Measurements from ENCODE around the gene KSR1. TPM values are rescaled to one million over a fixed set of nuclear protein-coding genes. Genes with fewer than 3 reads are reported as not detected.

Gene KSR1
- polyA plus RNA-seq, 1 donor from 2014 or later = 9.2 TPM

- Histone ChIP-seq H3K9me3 (ENCODE audit: low read length) (no peaks in the 10 kb centered on the region), H3K9ac (ENCODE audit: low read length) (no peak overlapping the region), H3K4me2 (ENCODE audit: low read length) (no peak overlapping the region), H3K79me2 (replicated peaks; ENCODE audit: insufficient read depth, low read length) (no peaks in the 10 kb centered on the region), H3K36me3 (ENCODE audit: insufficient read depth, low read length) (no peaks in the 10 kb centered on the region), H3K27me3 (ENCODE audit: insufficient read depth, low read depth, low read length) (no peaks in the 10 kb centered on the region), H3K27ac (ENCODE audit: low read length) (no peak overlapping the region), H3K4me3 (ENCODE audit: low read length) (no peak overlapping the region), H3K9me2 (ENCODE audit: insufficient read depth, low read length) (no peaks in the 10 kb centered on the region), H3F3A (ENCODE audit: insufficient read depth, low read length, poor library complexity, severe bottlenecking) (no peaks in the 10 kb centered on the region), H2AFZ (ENCODE audit: low read depth, low read length) (no peak overlapping the region), H4K20me1 (ENCODE audit: insufficient read depth) (no peaks in the 10 kb centered on the region)
- TF ChIP-seq EZH2 (IDR thresholded peaks at IDR 0.05; ENCODE audit: borderline replicate concordance, insufficient read depth, low read length, poor library complexity, severe bottlenecking) = no peak
- TF ChIP-seq, protein P1, sequence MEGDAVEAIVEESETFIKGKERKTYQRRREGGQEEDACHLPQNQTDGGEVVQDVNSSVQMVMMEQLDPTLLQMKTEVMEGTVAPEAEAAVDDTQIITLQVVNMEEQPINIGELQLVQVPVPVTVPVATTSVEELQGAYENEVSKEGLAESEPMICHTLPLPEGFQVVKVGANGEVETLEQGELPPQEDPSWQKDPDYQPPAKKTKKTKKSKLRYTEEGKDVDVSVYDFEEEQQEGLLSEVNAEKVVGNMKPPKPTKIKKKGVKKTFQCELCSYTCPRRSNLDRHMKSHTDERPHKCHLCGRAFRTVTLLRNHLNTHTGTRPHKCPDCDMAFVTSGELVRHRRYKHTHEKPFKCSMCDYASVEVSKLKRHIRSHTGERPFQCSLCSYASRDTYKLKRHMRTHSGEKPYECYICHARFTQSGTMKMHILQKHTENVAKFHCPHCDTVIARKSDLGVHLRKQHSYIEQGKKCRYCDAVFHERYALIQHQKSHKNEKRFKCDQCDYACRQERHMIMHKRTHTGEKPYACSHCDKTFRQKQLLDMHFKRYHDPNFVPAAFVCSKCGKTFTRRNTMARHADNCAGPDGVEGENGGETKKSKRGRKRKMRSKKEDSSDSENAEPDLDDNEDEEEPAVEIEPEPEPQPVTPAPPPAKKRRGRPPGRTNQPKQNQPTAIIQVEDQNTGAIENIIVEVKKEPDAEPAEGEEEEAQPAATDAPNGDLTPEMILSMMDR (IDR thresholded peaks at IDR 0.05; ENCODE audit: poor library complexity, severe bottlenecking) = no peak
- TF ChIP-seq SMC3 (conservative IDR thresholded peaks at IDR 0.05; ENCODE audit: poor library complexity) = no peak
- TF ChIP-seq REST (IDR thresholded peaks at IDR 0.05; ENCODE audit: borderline replicate concordance) = no peak
- TF ChIP-seq TAF1 (IDR thresholded peaks at IDR 0.05; ENCODE audit: low read depth) = no peak
- no peak for TF ChIP-seq POLR2AphosphoS5 (IDR thresholded peaks at IDR 0.05)
- no peak for TF ChIP-seq RAD21 (conservative IDR thresholded peaks at IDR 0.05)
- no peak for TF ChIP-seq EP300 (conservative IDR thresholded peaks at IDR 0.05; ENCODE audit: poor library complexity, severe bottlenecking)
- no peak for TF ChIP-seq MXI1 (conservative IDR thresholded peaks at IDR 0.05; ENCODE audit: poor library complexity, severe bottlenecking)
These were observed 17.8 kb upstream of the KSR1 start for GRCh38 chr17:27438348-27438998.

DNA sequence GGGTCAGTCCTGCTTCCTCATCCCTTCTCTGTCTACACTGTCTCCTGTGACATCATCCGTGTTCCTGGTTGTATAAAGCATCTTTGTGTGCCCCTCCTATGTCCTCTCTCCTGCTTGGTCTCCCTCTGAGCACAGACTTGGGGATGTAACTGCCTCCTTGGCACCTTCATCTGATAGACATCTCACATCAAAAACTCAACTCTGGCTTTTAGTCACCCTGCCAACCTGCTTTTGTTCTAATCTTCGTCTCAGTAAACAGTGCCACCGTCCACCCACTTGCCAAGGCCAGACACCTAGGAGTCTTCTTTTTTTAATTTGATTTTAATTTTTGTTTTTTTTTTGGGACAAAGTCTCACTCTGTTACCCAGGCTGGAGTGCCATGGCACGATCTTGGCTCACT is 16.9 kb upstream of the KSR1 start:
- Histone ChIP-seq H3K27ac (ENCODE audit: low read length) (no peak overlapping the region), H3K9me2 (ENCODE audit: insufficient read depth, low read length) (no peaks in the 10 kb centered on the region), H2AFZ (ENCODE audit: low read depth, low read length) (no peak overlapping the region), H3K27me3 (ENCODE audit: insufficient read depth, low read depth, low read length) (no peaks in the 10 kb centered on the region), H3K4me2 (ENCODE audit: low read length) (no peak overlapping the region), H3K9ac (ENCODE audit: low read length) (no peak overlapping the region), H3K79me2 (replicated peaks; ENCODE audit: insufficient read depth, low read length) (no peaks in the 10 kb centered on the region), H3K36me3 (ENCODE audit: insufficient read depth, low read length) (no peaks in the 10 kb centered on the region), H4K20me1 (ENCODE audit: insufficient read depth) (no peaks in the 10 kb centered on the region), H3K4me3 (ENCODE audit: low read length) (no peak overlapping the region), H3K9me3 (ENCODE audit: low read length) (no peaks in the 10 kb centered on the region), H3F3A (ENCODE audit: insufficient read depth, low read length, poor library complexity, severe bottlenecking) (no peaks in the 10 kb centered on the region)
- no peak for TF ChIP-seq SMC3 (conservative IDR thresholded peaks at IDR 0.05; ENCODE audit: poor library complexity)
- TF ChIP-seq MXI1 (conservative IDR thresholded peaks at IDR 0.05; ENCODE audit: poor library complexity, severe bottlenecking) = no peak
- TF ChIP-seq EP300 (conservative IDR thresholded peaks at IDR 0.05; ENCODE audit: poor library complexity, severe bottlenecking) = no peak
- no peak for TF ChIP-seq TAF1 (IDR thresholded peaks at IDR 0.05; ENCODE audit: low read depth)
- no peak for TF ChIP-seq RAD21 (conservative IDR thresholded peaks at IDR 0.05)
- TF ChIP-seq, protein P1 (IDR thresholded peaks at IDR 0.05; ENCODE audit: poor library complexity, severe bottlenecking) = no peak
- no peak for TF ChIP-seq EZH2 (IDR thresholded peaks at IDR 0.05; ENCODE audit: borderline replicate concordance, insufficient read depth, low read length, poor library complexity, severe bottlenecking)
- no peak for TF ChIP-seq REST (IDR thresholded peaks at IDR 0.05; ENCODE audit: borderline replicate concordance)
